PC-9 (cell line): ENCODE measurements around the gene PITPNB. TPM values are rescaled to one million over a fixed set of nuclear protein-coding genes. Genes with fewer than 3 reads are reported as not detected.
A peak's percentile ranks its signal among the peaks of the same experiment; 100 is the strongest.

ENCODE experiments used
- BruUV-seq: library from RNA; stranded (reverse); fragments of 400-500 nt; replicated peaks from 2 replicates; lab custom pipeline; 2021; lab: Mats Ljungman, UMichigan
- CTCF ChIA-PET: fragments of 300-600 bp; sonication (Branson Sonifier 250); formaldehyde crosslinking; loops from one replicate; lab custom pipeline; 2022; ENCODE audit warnings: antibody characterized with exemption; lab: Charles Lee
- POLR2A ChIA-PET: fragments of 300-600 bp; sonication (Branson Sonifier 250); formaldehyde crosslinking; loops from one replicate; lab custom pipeline; 2022; ENCODE audit warnings: antibody characterized with exemption; ENCODE audit not compliant: unreplicated experiment; lab: Charles Lee
- DNase-seq, 2 experiments: peaks; one replicate each; pipeline versions ENCODE4 v3.0.0 to v3.0.0-alpha.2; 2015 to 2022; ENCODE audit warnings: mixed read lengths in 1 of 2
- H2AFZ ChIP-seq: fragments of 200-600 bp; sonication (generic); 2 replicates; pipeline ENCODE4 v1.8.1; 2017; ENCODE audit warnings: antibody characterized with exemption
- H3F3A ChIP-seq: fragments of 200-600 bp; sonication (generic); 2 replicates; pipeline ENCODE4 v1.8.1; 2017; ENCODE audit warnings: antibody characterized with exemption, mild to moderate bottlenecking, low read depth; ENCODE audit not compliant: insufficient read depth
- H3K27ac ChIP-seq: fragments of 200-600 bp; sonication (generic); 2 replicates; pipeline ENCODE4 v1.6.1; 2016; ENCODE audit warnings: mixed run types
- H3K27me3 ChIP-seq: fragments of 200-600 bp; sonication (generic); 2 replicates; pipeline ENCODE4 v1.6.1; 2016; ENCODE audit warnings: low read depth, mixed run types; ENCODE audit not compliant: insufficient read depth
- H3K36me3 ChIP-seq: fragments of 200-600 bp; sonication (generic); 2 replicates; pipeline ENCODE4 v1.6.1; 2016; ENCODE audit warnings: low read depth, mixed run types
- H3K4me1 ChIP-seq: fragments of 200-600 bp; sonication (generic); replicated peaks from 2 replicates; pipeline ENCODE4 v1.6.1; 2016; ENCODE audit warnings: mixed run types; ENCODE audit not compliant: insufficient read depth
- H3K4me2 ChIP-seq: fragments of 200-600 bp; sonication (generic); 2 replicates; pipeline ENCODE4 v1.6.1; 2017; ENCODE audit warnings: mixed run types
- H3K4me3 ChIP-seq: fragments of 200-600 bp; sonication (generic); 2 replicates; pipeline ENCODE4 v1.6.1; 2016; ENCODE audit warnings: mixed run types
- H3K79me2 ChIP-seq: fragments of 200-600 bp; sonication (generic); 2 replicates; pipeline ENCODE4 v1.6.1; 2017; ENCODE audit warnings: low read depth, mixed run types
- H3K9me2 ChIP-seq: fragments of 200-600 bp; sonication (generic); 2 replicates; pipeline ENCODE4 v1.8.1; 2017; ENCODE audit warnings: mild to moderate bottlenecking; ENCODE audit not compliant: insufficient read depth
- H3K9me3 ChIP-seq: fragments of 200-600 bp; sonication (generic); 2 replicates; pipeline ENCODE4 v1.8.1; 2016; ENCODE audit warnings: low read depth; ENCODE audit not compliant: insufficient read depth
- H4K20me1 ChIP-seq: fragments of 200-600 bp; sonication (generic); 2 replicates; pipeline ENCODE4 v1.8.1; 2017; ENCODE audit not compliant: insufficient read depth
- CTCF ChIP-seq: fragments of 200-600 bp; sonication (generic); conservative IDR thresholded peaks from 2 replicates; pipeline ENCODE4 v1.6.1; 2017; ENCODE audit warnings: mixed run types, antibody characterized with exemption, mild to moderate bottlenecking, moderate library complexity
- EZH2 ChIP-seq: fragments of 200-600 bp; sonication (generic); IDR thresholded peaks from 2 replicates; pipeline ENCODE4 v1.8.0; 2017; ENCODE audit warnings: antibody characterized with exemption, low read depth
- intact Hi-C: fragments of 100-400 bp; cut with micrococcal nuclease; formaldehyde crosslinking; loops from one replicate; pipeline ENCODE4 v1.10.0; 2022; ENCODE audit not compliant: unreplicated experiment
- total RNA-seq: library from RNA; stranded (reverse); gene quantifications from 2 replicates; pipeline ENCODE4 v1.2.3, GENCODE V29; 2021

PITPNB gene
- total RNA-seq, 1 experiment from 2014 or later: 49.6 TPM

DNA sequence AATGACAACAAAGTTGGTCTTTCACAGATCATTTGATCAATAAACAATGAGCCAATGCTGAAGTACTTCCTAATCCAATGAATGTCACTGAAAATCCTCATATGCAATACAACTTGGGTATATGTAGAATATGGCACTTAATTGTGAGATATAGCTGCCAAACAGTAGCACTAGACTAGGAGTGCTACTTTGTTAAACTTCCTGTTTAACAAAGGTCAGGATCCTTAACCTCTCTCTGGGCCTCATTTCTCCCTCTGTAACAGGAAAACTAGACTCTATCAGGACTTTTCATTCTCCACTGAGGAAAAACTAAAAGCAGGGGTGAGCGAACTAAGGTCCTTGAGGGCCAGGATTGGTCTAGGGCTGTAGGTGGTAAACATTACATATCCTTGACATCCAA lies 56.1 kb downstream of the PITPNB start:
- peaks cover 19% of the 10 kb centered on the region for H3K36me3 ChIP-seq
- peaks cover 26% of the 10 kb centered on the region for H3K4me1 ChIP-seq
- no peak overlapping the region for H3K4me2 ChIP-seq
- H3K27me3 ChIP-seq: no peaks in the 10 kb centered on the region
- peaks cover 11% of the 10 kb centered on the region for H3K79me2 ChIP-seq
- no peak for TF ChIP-seq CTCF
- TF ChIP-seq EZH2: no peak
- H3K9me2 ChIP-seq: no peaks in the 10 kb centered on the region
- no TSS peak for BruUV-seq
- intact Hi-C loops: no loop called here
- peaks cover 12% of the 10 kb centered on the region for H4K20me1 ChIP-seq
- peaks cover 17% of the 10 kb centered on the region for H3F3A ChIP-seq
- H3K9me3 ChIP-seq: no peaks in the 10 kb centered on the region
- POLR2A ChIA-PET: no interaction called here
- CTCF ChIA-PET: no interaction called here
- H3K27ac ChIP-seq: no peak overlapping the region
- H3K4me3 ChIP-seq: no peak overlapping the region
- DNase-seq: no peak
- H2AFZ ChIP-seq: no peak overlapping the region

GRCh38 chr22:27859336-27859735 lies 59.7 kb downstream of the PITPNB start:
- no TSS peak for BruUV-seq
- H3K79me2 ChIP-seq: peaks cover 8% of the 10 kb centered on the region
- no peak overlapping the region for H3K4me3 ChIP-seq
- H3K27me3 ChIP-seq: no peaks in the 10 kb centered on the region
- TF ChIP-seq EZH2 (no peak), CTCF (no peak)
- H3F3A ChIP-seq: no peaks in the 10 kb centered on the region
- no peaks in the 10 kb centered on the region for H3K4me1 ChIP-seq
- H3K9me2 ChIP-seq: no peaks in the 10 kb centered on the region
- H3K36me3 ChIP-seq: peaks cover 30% of the 10 kb centered on the region; the same call in 1 of the 2 replicates
- H3K27ac ChIP-seq: peak overlapping the region; percentile 34; the same call in 1 of the 2 replicates
- DNase-seq: no peak
- ChIA-PET POLR2A (no interaction called here), CTCF (no interaction called here)
- no peak overlapping the region for H3K4me2 ChIP-seq
- intact Hi-C loops: no loop called here
- peaks cover 7% of the 10 kb centered on the region; the same call in 1 of the 2 replicates for H4K20me1 ChIP-seq
- no peak overlapping the region for H2AFZ ChIP-seq
- no peaks in the 10 kb centered on the region for H3K9me3 ChIP-seq

DNA sequence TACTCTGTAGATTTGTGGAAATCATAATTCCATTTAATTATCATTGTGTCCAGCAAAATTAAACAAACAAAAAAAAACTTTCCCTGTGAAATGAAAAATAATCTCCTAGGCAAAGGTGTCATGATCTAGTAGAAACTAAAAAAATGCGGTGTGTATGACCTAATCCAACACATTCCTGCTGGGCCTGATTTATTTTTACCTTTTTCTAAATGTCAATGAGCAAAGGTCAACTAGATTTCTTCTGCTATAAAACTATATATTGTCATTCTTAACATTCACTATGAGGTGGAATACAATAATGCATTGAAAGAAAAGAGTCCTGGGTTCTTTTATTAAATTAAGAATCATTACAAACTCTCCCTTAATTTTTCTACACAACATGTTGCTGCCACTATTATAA lies 60.4 kb downstream of the PITPNB start:
- Histone ChIP-seq H3K36me3 (peaks cover 34% of the 10 kb centered on the region), H3K27me3 (no peaks in the 10 kb centered on the region), H3K4me2 (no peak overlapping the region), H2AFZ (no peak overlapping the region), H4K20me1 (peaks cover 12% of the 10 kb centered on the region; the same call in 1 of the 2 replicates), H3K4me1 (no peaks in the 10 kb centered on the region), H3K4me3 (no peak overlapping the region), H3K79me2 (peaks cover 3% of the 10 kb centered on the region; the same call in 1 of the 2 replicates), H3K9me2 (no peaks in the 10 kb centered on the region), H3K9me3 (no peaks in the 10 kb centered on the region), H3F3A (no peaks in the 10 kb centered on the region), H3K27ac (0 out of 2 replicates have a peak overlapping the region, but pooled peaks have one; percentile 20)
- ChIA-PET CTCF (no interaction called here), POLR2A (no interaction called here)
- intact Hi-C loops: no loop called here
- no peak for DNase-seq
- TF ChIP-seq EZH2: no peak
- no peak for TF ChIP-seq CTCF
- no TSS peak for BruUV-seq
